Epithelial cell of esophagus (primary cell): ENCODE data around the gene CEP112.
"Not testable (repeated sequence)": the region's sequence is repeated elsewhere in the genome, so short reads cannot be mapped to it uniquely, and the experiment has no call there.

ENCODE experiments used
- DNase-seq: peaks from one replicate; pipeline ENCODE4 v3.0.0; 2010; ENCODE audit warnings: low read depth
- H3K4me3 ChIP-seq: 2 replicates; pipeline ENCODE4 v1.5.1; 2011; ENCODE audit warnings: mild to moderate bottlenecking, low read length, control low read depth
- CTCF ChIP-seq: IDR thresholded peaks from 2 replicates; pipeline ENCODE4 v1.5.1; 2011; ENCODE audit warnings: low read depth, mild to moderate bottlenecking, low read length, control low read depth, inconsistent platforms; ENCODE audit not compliant: insufficient read depth; ENCODE audit errors: missing control alignments

CEP112 gene

GRCh38 chr17:66085221-66085620 lies 106.7 kb downstream of the CEP112 start:
- TF ChIP-seq CTCF = no peak
- no peak overlapping the region for H3K4me3 ChIP-seq
- DNase-seq = no peak

GRCh38 chr17:66080670-66081069 lies 111.3 kb downstream of the CEP112 start:
- not testable (repeated sequence) for H3K4me3 ChIP-seq, DNase-seq

GRCh38 chr17:66076546-66077190 lies 115.3 kb downstream of the CEP112 start:
- no peak for DNase-seq
- H3K4me3 ChIP-seq = no peak overlapping the region
- no peak for TF ChIP-seq CTCF

GRCh38 chr17:66073384-66073783 lies 118.5 kb downstream of the CEP112 start:
- DNase-seq = no peak
- H3K4me3 ChIP-seq = no peak overlapping the region
- TF ChIP-seq CTCF = no peak

- no peak for TF ChIP-seq CTCF
- H3K4me3 ChIP-seq = no peak overlapping the region
- DNase-seq = no peak
These were observed 128.2 kb downstream of the CEP112 start for GRCh38 chr17:66063686-66064085.

- TF ChIP-seq CTCF = no peak
- no peak overlapping the region for H3K4me3 ChIP-seq
These were observed 135.8 kb downstream of the CEP112 start for GRCh38 chr17:66056148-66056547.

GRCh38 chr17:66054242-66054641 lies 137.7 kb downstream of the CEP112 start:
- TF ChIP-seq CTCF = no peak
- H3K4me3 ChIP-seq = no peak overlapping the region
- DNase-seq = no peak

More at GRCh38 chr17:66056148-66056547, 135.8 kb downstream of the CEP112 start:
- DNase-seq = no peak
